ENCODE measurements around the gene SIX5. TPM values are rescaled to one million over a fixed set of nuclear protein-coding genes. Genes with fewer than 3 reads are reported as not detected.
A peak's percentile ranks its signal among the peaks of the same experiment; 100 is the strongest.

Gene SIX5
- total and polyA plus RNA-seq, 4 donors: 2.7 to 9.9 (median 4.4) TPM

DNA sequence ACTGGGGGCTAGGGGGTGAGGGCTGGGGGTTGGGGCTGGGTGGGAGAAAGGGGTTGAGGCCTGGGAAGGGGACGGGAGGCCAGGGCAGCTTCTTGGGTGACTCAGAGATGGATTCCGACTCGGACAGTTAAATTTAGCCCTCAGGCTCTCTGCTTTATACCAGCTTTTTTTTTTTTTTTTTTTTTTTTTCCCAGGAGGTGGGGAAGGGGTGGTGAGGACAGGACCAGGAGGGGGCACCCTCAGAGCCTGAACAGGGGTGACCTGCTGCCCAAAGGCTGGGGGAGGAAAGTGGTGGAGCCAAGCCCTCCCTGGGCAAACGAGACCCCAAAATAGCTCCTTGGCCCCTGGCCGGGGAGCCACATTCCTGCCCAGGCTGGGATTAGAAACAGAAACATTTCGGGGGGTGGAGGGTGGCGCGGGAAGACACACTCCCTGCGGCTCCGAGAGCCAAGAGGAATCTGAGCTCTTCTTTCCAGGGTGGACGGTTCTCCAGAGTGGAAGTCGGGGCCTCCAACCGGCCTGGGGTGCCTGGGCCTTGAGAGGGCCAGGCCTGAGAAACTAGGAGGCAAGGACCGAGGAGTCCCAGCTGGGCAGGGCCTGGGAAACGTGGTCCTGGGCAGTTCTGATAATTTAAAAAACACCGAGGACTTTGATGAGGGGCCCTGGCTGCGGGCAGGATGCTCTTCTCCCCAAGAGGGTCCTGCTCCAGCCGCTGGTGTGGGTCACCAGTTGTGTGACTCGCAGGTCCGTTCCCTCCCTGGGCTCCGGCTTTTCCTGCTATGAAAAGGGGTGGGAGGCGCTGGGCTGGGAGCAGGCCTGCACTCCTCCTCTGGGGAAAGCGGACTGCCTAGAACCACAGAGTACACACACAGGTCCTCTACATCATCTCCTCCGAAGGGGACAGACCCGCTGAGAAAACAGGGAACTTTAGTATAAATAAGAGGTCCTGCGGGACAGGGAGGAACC lies 14.1 kb upstream of the SIX5 start:
- Histone ChIP-seq H3K4me3 (ENCODE audit: low read depth in 1 of 3, low read length in 3 of 3) (no peak overlapping the region), H3K9me3 (ENCODE audit: control insufficient read depth in 4 of 4, low read length in 3 of 4) (no peaks in the 10 kb centered on the region), H3K36me3 (ENCODE audit: control insufficient read depth in 4 of 4, insufficient read depth in 3 of 4, low read depth in 1 of 4, low read length in 3 of 4) (peaks cover 0 to 15% (median 3%) of the 10 kb centered on the region in 4 donors), H3K27ac (ENCODE audit: low read depth in 1 of 2, low read length in 2 of 2) (peak overlapping the region; percentile 50 to 61), H3K27me3 (ENCODE audit: control insufficient read depth in 4 of 4, insufficient read depth in 4 of 4, low read length in 3 of 4) (no peaks in the 10 kb centered on the region), H3K9ac (ENCODE audit: low read depth in 1 of 2, low read length in 2 of 2) (no peak overlapping the region), H3K4me1 (ENCODE audit: control insufficient read depth in 4 of 4, insufficient read depth in 4 of 4, low read length in 3 of 4) (peaks cover 3 to 17% (median 8%) of the 10 kb centered on the region in 4 donors)
- 88% methylated on average over 26 of the region's 26 CpGs for WGBS
- TF ChIP-seq SP1 (IDR thresholded peaks at IDR 0.05) (no peak), FOXA1 (IDR thresholded peaks at IDR 0.05) (no peak), EGR1 (IDR thresholded peaks at IDR 0.05; ENCODE audit: low read depth in 2 of 2) (no peak), RXRA (IDR thresholded peaks at IDR 0.05) (no peak), NR2F2 (IDR thresholded peaks at IDR 0.05) (no peak), YY1 (IDR thresholded peaks at IDR 0.05) (no peak), GABPA (IDR thresholded peaks at IDR 0.05 in 1 of 2, conservative IDR thresholded peaks at IDR 0.05 in 1 of 2) (no peak), HNF4A (conservative IDR thresholded peaks at IDR 0.05) (no peak), HNF4G (IDR thresholded peaks at IDR 0.05) (no peak), JUND (IDR thresholded peaks at IDR 0.05) (no peak), RAD21 (IDR thresholded peaks at IDR 0.05) (no peak)
- TF ChIP-seq, protein P1, sequence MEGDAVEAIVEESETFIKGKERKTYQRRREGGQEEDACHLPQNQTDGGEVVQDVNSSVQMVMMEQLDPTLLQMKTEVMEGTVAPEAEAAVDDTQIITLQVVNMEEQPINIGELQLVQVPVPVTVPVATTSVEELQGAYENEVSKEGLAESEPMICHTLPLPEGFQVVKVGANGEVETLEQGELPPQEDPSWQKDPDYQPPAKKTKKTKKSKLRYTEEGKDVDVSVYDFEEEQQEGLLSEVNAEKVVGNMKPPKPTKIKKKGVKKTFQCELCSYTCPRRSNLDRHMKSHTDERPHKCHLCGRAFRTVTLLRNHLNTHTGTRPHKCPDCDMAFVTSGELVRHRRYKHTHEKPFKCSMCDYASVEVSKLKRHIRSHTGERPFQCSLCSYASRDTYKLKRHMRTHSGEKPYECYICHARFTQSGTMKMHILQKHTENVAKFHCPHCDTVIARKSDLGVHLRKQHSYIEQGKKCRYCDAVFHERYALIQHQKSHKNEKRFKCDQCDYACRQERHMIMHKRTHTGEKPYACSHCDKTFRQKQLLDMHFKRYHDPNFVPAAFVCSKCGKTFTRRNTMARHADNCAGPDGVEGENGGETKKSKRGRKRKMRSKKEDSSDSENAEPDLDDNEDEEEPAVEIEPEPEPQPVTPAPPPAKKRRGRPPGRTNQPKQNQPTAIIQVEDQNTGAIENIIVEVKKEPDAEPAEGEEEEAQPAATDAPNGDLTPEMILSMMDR (IDR thresholded peaks at IDR 0.05; ENCODE audit: low read depth, low read length, missing input control): no peak
- TF ChIP-seq, protein P2, sequence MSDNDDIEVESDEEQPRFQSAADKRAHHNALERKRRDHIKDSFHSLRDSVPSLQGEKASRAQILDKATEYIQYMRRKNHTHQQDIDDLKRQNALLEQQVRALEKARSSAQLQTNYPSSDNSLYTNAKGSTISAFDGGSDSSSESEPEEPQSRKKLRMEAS (IDR thresholded peaks at IDR 0.05): no peak
- TF ChIP-seq, protein P3, sequence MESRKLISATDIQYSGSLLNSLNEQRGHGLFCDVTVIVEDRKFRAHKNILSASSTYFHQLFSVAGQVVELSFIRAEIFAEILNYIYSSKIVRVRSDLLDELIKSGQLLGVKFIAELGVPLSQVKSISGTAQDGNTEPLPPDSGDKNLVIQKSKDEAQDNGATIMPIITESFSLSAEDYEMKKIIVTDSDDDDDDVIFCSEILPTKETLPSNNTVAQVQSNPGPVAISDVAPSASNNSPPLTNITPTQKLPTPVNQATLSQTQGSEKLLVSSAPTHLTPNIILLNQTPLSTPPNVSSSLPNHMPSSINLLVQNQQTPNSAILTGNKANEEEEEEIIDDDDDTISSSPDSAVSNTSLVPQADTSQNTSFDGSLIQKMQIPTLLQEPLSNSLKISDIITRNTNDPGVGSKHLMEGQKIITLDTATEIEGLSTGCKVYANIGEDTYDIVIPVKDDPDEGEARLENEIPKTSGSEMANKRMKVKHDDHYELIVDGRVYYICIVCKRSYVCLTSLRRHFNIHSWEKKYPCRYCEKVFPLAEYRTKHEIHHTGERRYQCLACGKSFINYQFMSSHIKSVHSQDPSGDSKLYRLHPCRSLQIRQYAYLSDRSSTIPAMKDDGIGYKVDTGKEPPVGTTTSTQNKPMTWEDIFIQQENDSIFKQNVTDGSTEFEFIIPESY (IDR thresholded peaks at IDR 0.05): no peak
- TF ChIP-seq, protein P4, sequence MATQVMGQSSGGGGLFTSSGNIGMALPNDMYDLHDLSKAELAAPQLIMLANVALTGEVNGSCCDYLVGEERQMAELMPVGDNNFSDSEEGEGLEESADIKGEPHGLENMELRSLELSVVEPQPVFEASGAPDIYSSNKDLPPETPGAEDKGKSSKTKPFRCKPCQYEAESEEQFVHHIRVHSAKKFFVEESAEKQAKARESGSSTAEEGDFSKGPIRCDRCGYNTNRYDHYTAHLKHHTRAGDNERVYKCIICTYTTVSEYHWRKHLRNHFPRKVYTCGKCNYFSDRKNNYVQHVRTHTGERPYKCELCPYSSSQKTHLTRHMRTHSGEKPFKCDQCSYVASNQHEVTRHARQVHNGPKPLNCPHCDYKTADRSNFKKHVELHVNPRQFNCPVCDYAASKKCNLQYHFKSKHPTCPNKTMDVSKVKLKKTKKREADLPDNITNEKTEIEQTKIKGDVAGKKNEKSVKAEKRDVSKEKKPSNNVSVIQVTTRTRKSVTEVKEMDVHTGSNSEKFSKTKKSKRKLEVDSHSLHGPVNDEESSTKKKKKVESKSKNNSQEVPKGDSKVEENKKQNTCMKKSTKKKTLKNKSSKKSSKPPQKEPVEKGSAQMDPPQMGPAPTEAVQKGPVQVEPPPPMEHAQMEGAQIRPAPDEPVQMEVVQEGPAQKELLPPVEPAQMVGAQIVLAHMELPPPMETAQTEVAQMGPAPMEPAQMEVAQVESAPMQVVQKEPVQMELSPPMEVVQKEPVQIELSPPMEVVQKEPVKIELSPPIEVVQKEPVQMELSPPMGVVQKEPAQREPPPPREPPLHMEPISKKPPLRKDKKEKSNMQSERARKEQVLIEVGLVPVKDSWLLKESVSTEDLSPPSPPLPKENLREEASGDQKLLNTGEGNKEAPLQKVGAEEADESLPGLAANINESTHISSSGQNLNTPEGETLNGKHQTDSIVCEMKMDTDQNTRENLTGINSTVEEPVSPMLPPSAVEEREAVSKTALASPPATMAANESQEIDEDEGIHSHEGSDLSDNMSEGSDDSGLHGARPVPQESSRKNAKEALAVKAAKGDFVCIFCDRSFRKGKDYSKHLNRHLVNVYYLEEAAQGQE (IDR thresholded peaks at IDR 0.05): no peak
- TF ChIP-seq, protein P5, sequence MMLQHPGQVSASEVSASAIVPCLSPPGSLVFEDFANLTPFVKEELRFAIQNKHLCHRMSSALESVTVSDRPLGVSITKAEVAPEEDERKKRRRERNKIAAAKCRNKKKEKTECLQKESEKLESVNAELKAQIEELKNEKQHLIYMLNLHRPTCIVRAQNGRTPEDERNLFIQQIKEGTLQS (IDR thresholded peaks at IDR 0.05): no peak
- DNase-seq (ENCODE audit: low spot score): no peak

Measured in liver (tissue), 9 donors.